Measurements from ENCODE around the gene UROC1. TPM values are rescaled to one million over a fixed set of nuclear protein-coding genes. Genes with fewer than 3 reads are reported as not detected.

UROC1 gene
- total RNA-seq, 1 experiment from 2014 or later = not detected

Other genes starting within 250 kb of the UROC1 start
- gene KLF15, start 160.4 kb downstream of the UROC1 start, total RNA-seq (2021; ENCODE audit: unreplicated experiment) = 3.3 TPM
- not detected for gene CFAP100, start 122.9 kb downstream of the UROC1 start, total RNA-seq (2021; ENCODE audit: unreplicated experiment)
- 29.9 TPM for gene ZXDC, start 41.9 kb downstream of the UROC1 start, total RNA-seq (2021; ENCODE audit: unreplicated experiment)
- gene CHST13, start 6.4 kb upstream of the UROC1 start, total RNA-seq (2021; ENCODE audit: unreplicated experiment) = 0.91 TPM
- gene C3orf22, start 41.2 kb upstream of the UROC1 start, total RNA-seq (2021; ENCODE audit: unreplicated experiment) = not detected
- gene TXNRD3, start 137.4 kb upstream of the UROC1 start, total RNA-seq (2021; ENCODE audit: unreplicated experiment) = 19.3 TPM
- gene CHCHD6, start 186.5 kb upstream of the UROC1 start, total RNA-seq (2021; ENCODE audit: unreplicated experiment) = 36.3 TPM

Measured in HCT116 (cell line).